CD4-positive, alpha-beta T cell treated with Interleukin-15 for 1 hour (primary cell): Measurements from ENCODE around the gene LMX1A.

Source experiments
- DNase-seq: peaks from one replicate; pipeline ENCODE4 v3.0.0-alpha.2; 2020

The LMX1A gene

DNA sequence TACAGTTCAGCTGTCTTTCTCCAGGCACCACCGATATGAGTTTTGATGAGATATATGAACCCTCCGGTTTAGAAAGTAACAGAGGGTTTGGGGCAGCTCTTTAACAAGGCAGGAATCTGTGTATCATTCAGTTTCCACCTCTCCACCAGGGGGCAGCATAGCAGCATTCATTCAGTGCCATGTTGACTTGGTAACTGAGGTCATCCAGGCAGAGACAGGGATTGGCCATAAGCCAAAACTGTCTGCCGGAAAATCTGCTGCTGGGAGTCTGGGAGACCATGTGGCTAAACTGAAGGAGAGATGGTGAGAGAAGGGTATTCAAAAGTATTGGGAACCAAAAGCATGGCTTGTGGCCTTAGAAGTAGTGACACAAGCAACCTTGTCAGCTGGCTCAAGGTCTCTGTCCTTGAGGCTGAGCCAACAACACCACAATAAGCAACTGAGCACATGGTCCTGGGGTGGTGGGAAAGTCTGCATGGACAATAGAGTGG lies 98.5 kb downstream of the LMX1A start:
- DNase-seq, result no peak

DNA sequence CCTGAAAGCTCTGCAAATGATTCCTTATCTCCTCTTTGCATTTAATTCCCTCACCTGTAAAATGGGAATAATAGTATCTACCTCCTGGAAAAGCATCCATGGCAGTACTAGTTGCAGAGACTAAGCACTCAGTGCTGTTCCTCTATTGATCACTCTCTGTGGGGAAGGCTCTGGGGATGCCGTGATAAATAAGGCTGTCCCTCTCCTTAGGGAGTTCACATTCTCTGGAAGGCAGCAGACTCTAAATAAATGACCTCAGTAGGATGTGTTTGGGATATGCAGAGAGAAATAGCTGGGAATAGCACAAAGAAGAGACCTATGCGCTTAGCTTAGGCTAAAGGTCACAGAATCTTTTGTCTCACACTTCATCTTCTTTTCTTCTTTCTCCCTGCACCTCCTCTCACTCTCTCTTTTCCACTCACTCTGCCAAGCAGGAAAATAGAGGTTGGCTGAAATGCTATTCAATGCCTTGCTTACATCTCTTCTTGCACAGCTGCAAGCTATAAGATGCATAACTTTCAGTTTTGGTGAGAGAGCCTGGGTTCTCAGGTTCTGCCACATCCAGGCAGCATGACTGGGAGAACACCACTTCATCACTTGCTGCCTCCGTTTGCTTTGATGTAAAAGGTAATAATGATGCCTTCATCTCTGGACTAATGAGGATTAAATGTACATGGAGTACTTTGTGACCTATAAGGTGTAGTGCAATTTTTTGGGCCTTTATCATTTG lies 101.5 kb downstream of the LMX1A start:
- DNase-seq, result no peak

DNA sequence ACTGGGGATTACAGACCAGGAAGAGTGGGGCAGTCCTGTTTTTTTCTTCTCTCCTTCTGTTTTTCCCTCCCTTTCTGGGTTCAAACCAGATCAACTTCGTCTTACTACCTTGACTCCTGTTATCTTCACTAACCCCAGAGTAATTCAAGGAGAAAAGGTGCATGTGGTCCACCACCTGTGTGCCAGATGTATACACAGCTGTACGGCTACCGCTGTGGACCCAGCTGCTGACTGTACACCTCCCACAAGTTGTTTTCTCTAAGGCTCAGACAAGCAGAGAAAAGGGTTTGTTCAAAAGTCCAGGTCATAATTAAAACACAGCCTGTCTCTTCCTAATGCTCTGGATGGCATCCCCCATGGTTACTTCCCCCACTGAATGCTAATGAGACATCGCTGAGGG lies 102.1 kb downstream of the LMX1A start:
- DNase-seq, result no peak

DNA sequence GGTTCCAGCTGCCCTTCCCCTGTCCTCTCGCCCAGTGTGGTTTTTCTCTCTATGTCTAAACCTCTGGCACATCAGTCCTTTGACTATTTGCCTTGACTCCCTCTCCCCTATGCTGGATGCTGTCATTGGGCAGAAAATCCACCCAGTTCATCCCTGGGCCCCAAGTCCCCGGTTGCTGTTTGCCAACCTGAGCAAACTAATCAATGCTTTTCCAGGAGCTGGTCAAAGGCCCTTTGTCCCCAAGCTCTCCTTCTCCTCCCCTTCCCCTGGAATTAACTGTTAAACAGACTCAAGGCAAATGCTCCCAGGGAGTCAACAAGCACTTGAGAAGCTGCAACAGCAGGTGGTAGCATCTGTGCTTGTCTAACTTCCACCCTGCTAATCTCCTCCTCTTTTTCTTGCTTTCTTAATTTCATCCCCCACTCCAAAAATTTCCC lies 102.7 kb downstream of the LMX1A start:
- DNase-seq, result no peak

DNA sequence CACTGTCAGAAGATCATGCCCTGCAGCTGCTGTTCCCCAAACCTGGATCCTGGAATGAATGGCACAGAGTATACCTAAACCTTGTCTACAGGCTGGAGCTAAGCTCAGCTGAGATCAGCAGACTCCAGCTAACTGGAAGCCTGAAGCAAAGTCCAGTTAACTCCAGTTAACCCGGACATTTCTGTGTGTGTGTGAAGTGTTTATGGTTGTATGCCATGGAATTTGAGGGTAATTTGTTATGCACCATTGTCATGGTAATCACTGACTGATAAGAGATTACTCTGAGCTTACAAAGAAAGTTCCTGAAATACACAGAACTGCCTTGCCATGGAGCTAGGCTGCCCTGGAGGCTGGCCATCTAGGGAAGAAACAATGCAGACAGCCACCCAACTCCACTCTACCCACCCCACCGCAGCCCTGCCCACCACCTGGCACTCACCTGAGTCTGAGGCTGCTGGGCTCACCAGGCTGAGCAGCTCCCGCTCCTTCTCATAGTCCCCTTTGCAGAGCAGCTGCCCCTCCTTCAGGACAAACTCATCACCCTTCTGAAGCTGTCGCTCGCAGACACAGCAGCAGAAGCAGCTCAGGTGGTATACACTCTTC lies 107.4 kb downstream of the LMX1A start:
- no peak for DNase-seq

DNA sequence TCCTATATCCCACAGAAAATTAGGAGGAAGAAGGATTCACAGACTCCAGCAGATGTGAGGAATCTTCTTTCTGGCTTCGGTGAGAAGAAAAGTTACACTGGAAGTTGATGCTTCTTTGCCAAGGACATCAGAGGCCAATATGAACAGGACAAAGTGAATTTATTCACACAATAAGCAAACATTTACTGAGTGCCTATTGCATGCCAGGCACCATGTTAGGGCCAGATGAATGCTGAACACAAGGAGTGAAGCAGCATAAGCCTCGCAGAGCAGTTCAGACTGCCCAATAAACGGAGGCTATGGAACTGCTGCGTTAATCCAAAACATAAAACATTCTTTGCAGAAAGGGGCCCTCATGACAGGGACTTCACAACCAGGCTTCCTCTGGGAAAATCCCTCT lies 114.6 kb downstream of the LMX1A start:
- DNase-seq, result no peak

DNA sequence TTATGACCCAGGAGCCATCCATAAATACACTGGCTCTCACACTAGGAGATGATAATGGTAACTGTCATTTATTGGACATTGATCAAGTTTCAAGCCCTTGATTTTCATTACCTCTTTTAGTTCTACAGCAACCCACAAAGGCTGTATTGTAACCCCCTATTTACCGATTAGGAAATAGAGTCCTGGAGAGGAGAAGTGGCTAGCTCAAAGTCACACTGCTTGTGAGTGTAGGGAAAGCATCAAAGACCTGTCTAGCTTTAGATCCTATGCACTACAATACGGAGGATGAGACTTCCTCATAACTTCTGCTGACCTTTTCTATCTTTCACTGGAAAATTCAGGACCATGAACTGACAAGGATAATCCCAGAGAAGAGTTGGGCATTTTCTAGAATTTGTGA lies 115.2 kb downstream of the LMX1A start:
- no peak for DNase-seq

DNA sequence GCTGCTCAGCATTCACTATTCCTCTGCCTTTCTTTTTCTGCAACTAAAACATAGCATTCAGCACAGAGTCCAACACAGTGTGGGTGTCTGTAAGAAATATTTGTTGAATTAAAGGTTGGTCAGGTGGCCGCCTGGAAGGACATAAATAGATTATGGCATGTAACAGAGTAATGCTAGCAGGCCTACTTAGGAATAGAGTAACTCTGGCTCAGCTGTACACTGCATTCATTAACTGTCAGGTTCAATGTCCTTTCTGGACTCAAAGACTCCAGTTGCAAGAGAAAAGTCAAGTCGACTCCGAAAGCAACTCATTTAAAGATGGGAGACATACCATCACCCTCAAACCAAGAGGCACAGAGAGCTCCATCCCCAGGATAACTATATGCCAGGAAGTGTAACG lies 116.0 kb downstream of the LMX1A start:
- DNase-seq, result no peak

DNA sequence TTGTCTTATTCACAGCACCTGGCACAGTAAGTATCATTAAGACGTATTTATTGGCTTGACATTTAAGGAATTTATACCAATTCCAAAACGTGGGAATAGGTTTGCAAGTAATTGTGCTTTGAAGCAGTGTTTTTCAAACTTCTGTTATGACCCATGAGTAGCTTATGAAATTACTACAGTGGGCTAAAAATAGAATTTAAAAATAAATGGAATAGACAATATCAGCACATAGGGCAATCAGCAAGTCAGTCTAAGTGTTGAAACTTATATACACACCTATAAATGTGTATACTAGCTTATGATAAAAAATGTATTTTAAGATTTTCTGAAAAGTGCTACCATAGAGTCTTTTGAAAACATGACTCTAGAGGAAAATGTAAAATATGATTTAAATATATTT lies 116.6 kb downstream of the LMX1A start:
- no peak for DNase-seq

DNA sequence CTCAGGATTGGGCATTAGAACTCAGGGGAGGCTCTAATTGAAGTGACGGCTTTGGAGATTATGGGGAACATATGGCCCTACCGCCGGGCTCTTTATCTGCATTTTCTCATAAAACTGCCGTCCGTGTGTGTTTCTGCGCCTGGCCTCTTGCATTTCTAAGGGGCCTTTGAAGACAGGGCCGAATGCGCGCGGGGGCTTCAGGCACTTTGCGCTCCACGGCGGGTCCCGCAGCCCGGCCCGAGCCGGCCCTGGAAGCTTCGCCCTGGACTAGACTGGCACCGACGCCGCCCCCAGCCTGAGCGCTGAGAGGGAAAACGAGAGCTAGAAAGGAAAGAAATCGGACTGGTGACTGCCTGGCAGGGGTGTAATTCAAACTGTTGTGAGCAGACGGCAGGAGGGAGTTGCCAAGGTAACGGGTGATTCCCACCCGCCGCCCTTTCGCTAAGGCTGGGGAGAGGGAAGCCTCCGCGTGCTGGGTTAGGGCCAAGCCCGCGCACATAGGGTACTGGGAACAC lies 120.7 kb downstream of the LMX1A start:
- DNase-seq, result no peak

DNA sequence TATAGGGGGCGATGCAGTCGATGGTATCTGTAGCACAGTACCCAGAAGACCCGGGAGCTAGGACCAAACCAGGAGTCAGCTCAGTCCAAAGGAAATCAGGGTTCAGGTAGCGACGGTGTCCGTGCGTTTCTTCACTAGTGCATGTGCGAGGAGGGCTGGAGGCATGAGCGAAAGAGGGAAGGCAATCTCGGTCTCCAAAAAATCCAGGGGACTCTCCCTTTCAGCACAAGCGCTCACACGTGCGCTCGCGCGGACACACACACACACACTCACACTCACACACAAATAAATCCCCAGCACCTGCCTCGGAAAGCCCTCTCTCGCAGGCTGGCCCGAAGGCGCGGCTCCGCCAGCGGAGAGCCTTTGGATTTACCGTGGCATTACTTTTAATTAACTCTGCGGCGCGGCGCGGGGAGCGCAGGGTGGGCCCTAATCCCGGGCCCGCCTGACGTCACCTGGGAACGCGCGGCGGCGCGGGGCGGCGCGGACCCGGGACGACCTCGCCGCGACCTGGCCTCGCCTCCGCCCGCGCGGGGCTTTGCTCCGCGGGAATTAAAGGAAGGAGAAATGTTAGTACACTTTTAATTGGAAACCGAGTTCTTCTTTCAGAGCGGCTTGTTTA lies 121.2 kb downstream of the LMX1A start:
- DNase-seq, result no peak

DNA sequence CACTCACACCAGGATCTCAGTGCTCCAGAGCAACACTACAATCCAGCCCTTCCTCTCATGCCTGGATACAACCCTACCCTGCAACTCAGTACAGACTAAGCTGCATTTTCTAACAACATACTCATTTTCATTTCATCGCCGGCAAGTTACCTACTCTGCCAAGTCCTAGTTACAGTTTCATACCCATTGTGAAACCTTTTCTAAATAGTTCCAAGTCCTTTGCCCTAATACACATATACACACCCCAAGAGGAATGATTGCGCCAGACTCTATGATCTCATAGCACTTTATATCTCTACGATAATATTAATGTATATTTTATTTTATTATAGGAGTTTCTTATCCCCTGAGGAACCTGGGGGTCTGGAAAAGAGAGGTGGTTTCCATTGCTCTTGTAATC lies 122.4 kb downstream of the LMX1A start:
- no peak for DNase-seq

DNA sequence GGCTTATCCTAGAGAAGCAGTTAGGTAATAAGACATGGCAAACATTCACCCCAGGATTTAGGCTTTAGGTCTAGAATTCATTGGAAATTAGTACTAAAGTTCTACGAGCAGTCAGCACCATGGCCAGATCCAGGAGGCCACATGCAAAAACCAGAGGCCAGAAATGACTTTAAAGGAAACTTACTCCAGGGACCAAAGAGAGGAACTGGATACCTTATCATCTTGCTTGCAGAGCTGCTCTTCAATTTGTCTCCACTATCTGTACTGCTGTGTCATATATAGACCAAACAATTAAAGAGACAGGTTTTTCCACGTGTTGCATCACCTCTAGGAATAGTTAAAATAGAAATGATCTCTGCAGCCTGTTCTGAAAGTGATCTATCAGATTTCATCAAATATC lies 127.8 kb downstream of the LMX1A start:
- DNase-seq, result no peak

DNA sequence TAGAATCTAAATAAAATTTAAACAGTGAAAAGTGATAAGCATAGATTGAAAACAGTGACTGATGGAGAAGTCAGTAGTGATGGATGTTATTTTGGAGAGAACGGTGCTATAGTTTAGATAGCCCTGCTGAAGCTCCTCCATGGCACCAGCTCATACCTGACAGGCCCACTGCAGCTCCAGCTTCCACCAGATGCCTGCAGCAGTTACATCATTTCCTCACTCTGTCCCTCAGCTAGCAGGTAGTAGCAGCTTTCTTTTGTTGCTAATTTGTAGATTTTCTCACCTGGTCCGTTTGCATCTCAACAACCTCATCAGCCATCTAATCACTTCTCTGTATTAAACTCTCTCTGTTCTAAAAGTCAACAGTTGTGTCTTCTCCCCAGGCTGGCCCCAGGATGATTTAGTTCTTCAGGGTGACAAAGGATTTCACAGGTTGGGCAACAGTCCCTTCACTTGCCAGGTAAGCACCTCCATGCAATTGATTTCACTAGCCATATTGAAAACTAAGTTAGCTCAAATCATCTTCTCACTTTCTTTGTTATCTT lies 128.3 kb downstream of the LMX1A start:
- DNase-seq, result no peak

DNA sequence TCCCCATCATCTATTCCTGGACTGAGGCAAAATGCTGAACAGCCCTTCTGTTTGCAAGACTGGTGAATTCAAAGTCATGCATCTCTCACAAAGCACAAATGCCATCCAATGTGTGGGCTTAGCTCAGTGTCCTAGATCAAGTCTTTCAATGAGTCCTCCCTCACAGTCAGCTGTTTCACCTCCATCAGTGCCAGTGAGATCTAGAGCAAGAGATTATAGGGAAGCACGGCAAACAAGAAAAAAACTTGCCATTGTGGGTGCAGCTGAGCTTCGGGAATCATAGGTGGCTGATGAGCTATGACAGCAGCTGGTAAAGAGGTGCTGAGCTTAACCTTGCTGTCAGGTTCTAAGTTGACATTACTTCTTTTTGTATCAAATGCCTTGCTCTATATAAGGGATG lies 130.2 kb downstream of the LMX1A start:
- DNase-seq, result no peak

DNA sequence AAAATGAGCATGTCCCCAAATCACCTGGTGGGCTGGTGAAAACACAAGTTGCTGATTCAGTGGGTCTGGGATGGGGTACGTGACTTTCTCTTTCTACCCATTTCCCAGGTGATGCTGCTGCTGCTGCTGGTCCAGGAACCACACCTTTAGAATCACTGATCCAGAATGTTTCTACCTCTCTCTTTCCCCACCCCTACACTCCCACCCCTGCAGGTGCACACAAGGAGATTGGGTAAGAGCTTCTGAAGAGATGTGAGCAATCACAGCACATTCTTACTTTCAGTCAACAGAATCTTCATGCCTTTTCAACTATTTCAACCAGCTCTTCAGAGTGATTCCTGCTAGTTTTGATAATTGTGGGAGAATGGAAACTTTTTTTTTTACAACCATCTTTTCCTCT lies 130.9 kb downstream of the LMX1A start:
- DNase-seq, result no peak

DNA sequence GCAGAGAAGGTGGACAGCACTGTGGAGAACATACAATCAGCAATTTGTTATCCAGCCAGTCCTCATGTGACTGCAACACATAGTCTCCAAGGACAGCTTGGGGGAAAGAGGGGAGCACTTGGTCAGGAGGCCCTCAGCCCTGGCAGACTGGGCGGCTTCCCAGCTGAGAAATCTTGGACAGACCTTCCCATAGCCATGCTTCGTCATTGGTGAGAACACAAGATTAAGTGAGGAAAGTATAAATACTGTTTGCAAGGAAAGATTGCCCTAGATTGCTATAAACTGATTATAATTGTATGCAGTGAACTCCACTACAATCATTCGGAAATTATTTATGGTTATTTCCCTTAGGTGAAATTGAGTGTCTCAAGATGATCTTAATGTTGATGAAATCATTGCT lies 131.5 kb downstream of the LMX1A start:
- DNase-seq, result no peak

DNA sequence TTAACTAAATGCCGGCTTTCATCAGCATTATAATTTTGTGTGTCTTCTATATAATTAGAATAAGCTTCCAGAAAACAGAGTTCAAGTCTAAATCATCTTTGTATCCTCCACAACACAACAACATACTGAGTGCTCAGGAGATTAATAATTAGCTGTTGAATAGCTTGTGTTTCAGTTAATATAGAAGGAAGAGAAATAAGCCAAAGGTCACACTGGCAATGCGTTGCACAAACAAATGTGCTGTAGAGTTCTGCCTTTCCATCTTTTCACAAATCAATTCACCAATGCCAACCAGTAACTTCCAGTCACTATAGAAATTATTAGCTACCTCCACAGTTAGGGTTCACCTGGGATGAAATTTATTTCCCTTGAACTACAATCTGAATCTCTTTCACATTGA lies 132.0 kb downstream of the LMX1A start:
- no peak for DNase-seq

DNA sequence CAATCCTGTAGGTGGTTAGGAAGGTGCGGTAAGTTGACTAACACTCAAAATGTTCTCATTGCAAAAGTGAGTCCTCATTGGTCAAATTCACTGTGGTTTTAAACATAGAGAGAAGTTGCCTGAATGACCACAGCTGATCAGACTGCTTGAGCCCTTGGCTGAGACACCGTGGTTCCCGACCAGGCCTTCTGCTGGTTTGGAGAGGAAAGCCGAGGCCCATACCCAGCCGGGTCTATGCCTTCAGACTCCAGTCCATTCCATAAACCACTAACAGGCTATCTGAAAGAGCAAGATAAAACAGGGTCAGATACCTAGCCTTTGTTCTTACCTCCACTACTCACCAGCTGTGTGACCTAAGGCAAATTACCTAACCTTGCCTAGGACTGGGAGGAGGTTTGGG lies 133.9 kb downstream of the LMX1A start:
- no peak for DNase-seq

DNA sequence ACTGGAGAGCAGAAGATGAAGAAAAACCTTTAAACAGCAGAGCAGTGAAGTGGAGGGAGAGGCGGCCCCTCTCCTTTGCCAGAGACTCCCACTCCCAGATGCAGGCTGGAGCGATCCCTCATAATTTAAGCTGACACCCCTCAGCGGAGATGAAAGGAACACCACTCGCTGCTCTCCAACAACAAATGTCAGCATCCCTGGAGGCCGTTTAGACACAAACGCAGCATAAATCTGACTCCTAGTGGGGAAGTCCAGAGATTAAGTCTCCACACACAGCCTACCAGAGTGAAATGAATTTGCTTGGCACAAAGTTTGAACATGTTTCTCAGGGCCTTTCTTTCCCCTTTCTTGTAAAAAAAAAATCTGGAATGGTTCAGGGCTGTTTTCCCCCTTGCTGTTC lies 137.8 kb downstream of the LMX1A start:
- DNase-seq, result no peak

DNA sequence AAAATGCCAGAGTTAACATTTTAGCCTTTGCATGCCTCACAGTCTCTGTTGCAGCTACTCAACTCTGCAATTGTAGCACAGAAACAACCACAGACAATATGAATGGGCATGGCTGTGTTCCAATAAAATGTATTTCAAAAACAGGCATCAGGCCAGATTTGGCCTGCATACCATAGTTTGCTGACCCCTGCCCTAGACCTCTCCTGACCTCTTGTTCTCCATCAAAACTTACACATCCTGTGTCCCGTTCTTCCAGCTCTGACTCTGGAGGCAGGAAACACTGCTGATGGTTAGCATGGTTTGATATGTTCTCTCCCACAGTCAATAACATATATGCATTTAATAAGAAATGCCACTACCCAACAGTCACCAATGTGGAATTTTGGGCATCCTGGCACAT lies 138.6 kb downstream of the LMX1A start:
- DNase-seq, result no peak

DNA sequence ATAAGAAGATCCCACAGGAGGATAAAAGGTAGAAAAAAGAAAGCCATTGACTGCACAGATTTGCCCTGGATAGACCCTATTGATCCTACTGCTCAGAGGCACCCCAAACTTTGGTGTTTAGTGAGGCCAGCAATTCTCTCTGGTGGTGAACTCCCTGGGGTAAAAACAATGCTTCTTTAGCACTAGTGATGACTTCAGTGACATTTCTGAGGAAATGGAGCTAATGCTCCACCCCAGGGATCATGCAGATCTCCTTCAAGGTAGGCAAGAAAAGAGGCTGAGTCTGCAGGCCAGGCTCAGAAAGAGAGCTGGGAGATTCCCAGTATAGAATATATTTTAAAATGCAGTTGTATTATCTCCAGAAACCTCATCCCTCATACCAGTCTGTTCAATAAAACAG lies 140.3 kb downstream of the LMX1A start:
- no peak for DNase-seq

DNA sequence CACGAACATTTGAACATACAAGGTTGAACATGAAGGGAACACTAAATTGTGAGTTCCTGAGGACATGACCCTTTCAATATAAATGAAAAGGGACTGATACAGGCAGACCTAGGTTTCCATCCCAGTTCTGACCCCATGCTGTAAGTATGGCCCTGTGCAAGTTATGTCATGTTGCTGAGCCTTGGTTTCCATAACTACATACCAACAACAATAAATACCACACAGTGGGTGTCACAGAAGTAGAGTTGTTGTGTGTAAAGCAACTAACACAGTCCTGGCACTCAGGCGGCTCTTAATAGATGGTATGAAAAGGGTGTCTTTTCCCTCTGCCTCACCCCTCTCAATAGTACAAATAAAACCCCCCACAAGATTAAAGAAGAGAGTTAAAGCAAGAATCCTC lies 140.8 kb downstream of the LMX1A start:
- DNase-seq, result no peak

DNA sequence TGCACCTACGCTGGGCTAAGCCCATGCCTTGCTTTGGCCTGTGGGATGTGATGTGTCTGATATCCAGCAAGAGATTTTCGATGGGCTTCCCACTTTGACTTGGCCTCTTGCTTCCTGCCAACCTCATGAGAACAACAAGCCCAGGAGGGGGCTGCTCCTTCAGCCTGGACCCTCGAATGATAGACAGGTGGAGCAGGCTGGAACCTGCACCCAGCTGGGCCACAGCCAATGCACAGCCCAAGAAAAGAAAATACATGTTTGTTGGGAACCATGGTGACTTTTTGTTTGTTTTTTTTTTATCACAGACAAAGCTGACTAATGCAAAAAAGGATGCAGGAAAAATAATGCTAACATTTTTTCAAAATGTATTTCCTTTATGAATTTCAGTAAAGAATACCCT lies 144.3 kb downstream of the LMX1A start:
- no peak for DNase-seq
